ENCODE measurements around the gene FASTKD3. TPM values are rescaled to one million over a fixed set of nuclear protein-coding genes. Genes with fewer than 3 reads are reported as not detected.

The FASTKD3 gene
- polyA plus RNA-seq, 4 donors = 13.8 to 32.6 (median 25.1) TPM

GRCh38 chr5:7850395-7851239 lies 18.2 kb downstream of the FASTKD3 start, which contains the start of gene CFAP90:
CFAP90 (minus strand) TSS chr5:7851133; CDS start chr5:7851021, 112 bp downstream.
- DNase-seq (ENCODE audit: low read depth in 4 of 4, low spot score in 3 of 4) = peak in 1 of 4 donors; percentile 59

- DNase-seq (ENCODE audit: low read depth in 4 of 4, low spot score in 3 of 4) = peak in 1 of 4 donors; percentile 36
Observed at GRCh38 chr5:7849681-7850394, 19.0 kb downstream of the FASTKD3 start.

GRCh38 chr5:7848296-7848695 lies 20.5 kb downstream of the FASTKD3 start:
- DNase-seq (ENCODE audit: low read depth in 4 of 4, low spot score in 3 of 4) = no peak

- DNase-seq (ENCODE audit: low read depth in 4 of 4, low spot score in 3 of 4) = no peak
Observed at GRCh38 chr5:7846327-7846726, 22.5 kb downstream of the FASTKD3 start.

GRCh38 chr5:7845557-7845956 lies 23.3 kb downstream of the FASTKD3 start:
- no peak for DNase-seq (ENCODE audit: low read depth in 4 of 4, low spot score in 3 of 4)

GRCh38 chr5:7844901-7845300 lies 23.9 kb downstream of the FASTKD3 start:
- no peak for DNase-seq (ENCODE audit: low read depth in 4 of 4, low spot score in 3 of 4)

GRCh38 chr5:7842531-7842930 lies 26.3 kb downstream of the FASTKD3 start:
- DNase-seq (ENCODE audit: low read depth in 4 of 4, low spot score in 3 of 4) = no peak

- DNase-seq (ENCODE audit: low read depth in 4 of 4, low spot score in 3 of 4) = peak in 1 of 4 donors; percentile 37
Observed at GRCh38 chr5:7837403-7837802, 31.4 kb downstream of the FASTKD3 start.

GRCh38 chr5:7834982-7835381 lies 33.8 kb downstream of the FASTKD3 start:
- no peak for DNase-seq (ENCODE audit: low read depth in 4 of 4, low spot score in 3 of 4)

- no peak for DNase-seq (ENCODE audit: low read depth in 4 of 4, low spot score in 3 of 4)
Observed at GRCh38 chr5:7828269-7828668, 40.6 kb downstream of the FASTKD3 start.

- no peak for DNase-seq (ENCODE audit: low read depth in 4 of 4, low spot score in 3 of 4)
Observed at GRCh38 chr5:7827610-7828009, 41.2 kb downstream of the FASTKD3 start.

- no peak for DNase-seq (ENCODE audit: low read depth in 4 of 4, low spot score in 3 of 4)
Observed at GRCh38 chr5:7825630-7826029, 43.2 kb downstream of the FASTKD3 start.

GRCh38 chr5:7824995-7825394 lies 43.8 kb downstream of the FASTKD3 start:
- DNase-seq (ENCODE audit: low read depth in 4 of 4, low spot score in 3 of 4) = no peak

GRCh38 chr5:7823594-7823993 lies 45.2 kb downstream of the FASTKD3 start:
- DNase-seq (ENCODE audit: low read depth in 4 of 4, low spot score in 3 of 4) = no peak

GRCh38 chr5:7822449-7822848 lies 46.4 kb downstream of the FASTKD3 start:
- no peak for DNase-seq (ENCODE audit: low read depth in 4 of 4, low spot score in 3 of 4)

- DNase-seq (ENCODE audit: low read depth in 4 of 4, low spot score in 3 of 4) = no peak
Observed at GRCh38 chr5:7816535-7816901, 52.3 kb downstream of the FASTKD3 start.

GRCh38 chr5:7815892-7816534 lies 52.8 kb downstream of the FASTKD3 start:
- peak in 3 of 4 donors; percentile 40 to 47 (median 44) for DNase-seq (ENCODE audit: low read depth in 4 of 4, low spot score in 3 of 4)

- DNase-seq (ENCODE audit: low read depth in 4 of 4, low spot score in 3 of 4) = no peak
Observed at GRCh38 chr5:7814816-7815215, 54.0 kb downstream of the FASTKD3 start.

- DNase-seq (ENCODE audit: low read depth in 4 of 4, low spot score in 3 of 4) = no peak
Observed at GRCh38 chr5:7813576-7813975, 55.3 kb downstream of the FASTKD3 start.

GRCh38 chr5:7813007-7813406 lies 55.8 kb downstream of the FASTKD3 start:
- DNase-seq (ENCODE audit: low read depth in 4 of 4, low spot score in 3 of 4) = no peak

GRCh38 chr5:7811715-7812114 lies 57.1 kb downstream of the FASTKD3 start:
- DNase-seq (ENCODE audit: low read depth in 4 of 4, low spot score in 3 of 4) = no peak

All from left renal pelvis (tissue), 4 donors.